GM12891 (cell line): ENCODE measurements around the gene PARP11.

Source experiments
- POLR2A ChIP-seq: IDR thresholded peaks from 2 replicates; pipeline ENCODE4 v1.6.1; 2011; ENCODE audit warnings: low read depth, low read length, control low read depth
- POLR2AphosphoS5 ChIP-seq: IDR thresholded peaks from 2 replicates; pipeline ENCODE4 v1.6.1; 2011; ENCODE audit warnings: low read depth, low read length, control low read depth
- POU2F2 ChIP-seq: IDR thresholded peaks from 2 replicates; pipeline ENCODE4 v1.6.1; 2011; ENCODE audit warnings: low read depth, mild to moderate bottlenecking, control low read depth, low read length, moderate library complexity
- TAF1 ChIP-seq: IDR thresholded peaks from 2 replicates; pipeline ENCODE4 v1.6.1; 2011; ENCODE audit warnings: low read depth, low read length, control low read depth

DNA sequence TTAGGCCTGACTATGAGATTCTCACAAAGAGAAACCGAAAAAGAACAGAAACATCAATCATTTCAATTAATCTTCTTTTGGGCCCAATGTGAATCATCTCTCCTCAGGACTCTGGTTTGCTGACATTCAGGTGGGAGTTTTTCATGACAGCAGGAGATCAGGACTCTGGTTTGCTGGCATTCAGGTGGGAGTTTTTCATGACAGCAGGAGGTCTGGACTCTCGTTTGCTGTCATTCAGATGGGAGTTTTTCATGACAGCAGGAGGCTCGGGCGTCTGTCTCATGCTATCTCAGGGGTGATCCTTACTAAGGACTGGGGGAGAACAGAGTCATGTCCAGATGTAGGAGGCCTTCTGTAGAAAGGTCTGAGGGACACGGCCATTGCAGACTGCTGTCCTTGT lies 40.1 kb upstream of the PARP11 start:
- TF ChIP-seq POLR2A, result no peak
- TF ChIP-seq POLR2AphosphoS5, result no peak
- TF ChIP-seq TAF1, result no peak
- no peak for TF ChIP-seq POU2F2
